Hepatocyte (in vitro differentiated cells): Measurements from ENCODE around the gene HSDL1. TPM values are rescaled to one million over a fixed set of nuclear protein-coding genes. Genes with fewer than 3 reads are reported as not detected.

Experiments used
- DNase-seq: peaks from one replicate; pipeline ENCODE4 v3.0.0-alpha.2; 2016; ENCODE audit warnings: low spot score
- H2AFZ ChIP-seq: fragments of 200-600 bp; sonication (generic); 2 replicates; pipeline ENCODE4 v1.6.0; 2016; ENCODE audit warnings: antibody characterized with exemption, mild to moderate bottlenecking
- H3K27ac ChIP-seq: fragments of 200-600 bp; sonication (generic); 2 replicates; pipeline ENCODE4 v1.5.1; 2016; ENCODE audit warnings: mild to moderate bottlenecking
- H3K27me3 ChIP-seq: fragments of 200-600 bp; sonication (generic); 2 replicates; pipeline ENCODE4 v1.6.1; 2016
- H3K36me3 ChIP-seq: fragments of 200-600 bp; sonication (generic); replicated peaks from 2 replicates; pipeline ENCODE4 v1.5.1; 2016; ENCODE audit warnings: low read depth; ENCODE audit not compliant: insufficient read depth
- H3K4me1 ChIP-seq: fragments of 200-600 bp; sonication (generic); 2 replicates; pipeline ENCODE4 v1.5.1; 2016; ENCODE audit warnings: mild to moderate bottlenecking, moderate library complexity; ENCODE audit not compliant: insufficient read depth
- H3K4me2 ChIP-seq: fragments of 200-600 bp; sonication (generic); 2 replicates; pipeline ENCODE4 v1.6.0; 2016
- H3K4me3 ChIP-seq: fragments of 200-600 bp; sonication (generic); 2 replicates; pipeline ENCODE4 v1.5.1; 2016; ENCODE audit warnings: mild to moderate bottlenecking
- H3K79me2 ChIP-seq: fragments of 200-600 bp; sonication (generic); 2 replicates; pipeline ENCODE4 v1.6.0; 2017; ENCODE audit warnings: mild to moderate bottlenecking
- H3K9me2 ChIP-seq: fragments of 200-600 bp; sonication (generic); replicated peaks from 2 replicates; pipeline ENCODE4 v1.6.0; 2017; ENCODE audit warnings: mild to moderate bottlenecking; ENCODE audit not compliant: insufficient read depth
- H3K9me3 ChIP-seq: fragments of 200-600 bp; sonication (generic); 2 replicates; pipeline ENCODE4 v1.5.1; 2016; ENCODE audit warnings: low read depth, mild to moderate bottlenecking
- H4K20me1 ChIP-seq: fragments of 200-600 bp; sonication (generic); 2 replicates; pipeline ENCODE4 v1.6.0; 2016; ENCODE audit warnings: mild to moderate bottlenecking; ENCODE audit not compliant: insufficient read depth, poor library complexity, severe bottlenecking
- CTCF ChIP-seq: fragments of 200-600 bp; sonication (generic); IDR thresholded peaks from 2 replicates; pipeline ENCODE4 v1.5.1; 2016; ENCODE audit warnings: antibody characterized with exemption, mild to moderate bottlenecking; ENCODE audit not compliant: poor library complexity
- EZH2 ChIP-seq: fragments of 200-600 bp; sonication (generic); IDR thresholded peaks from 2 replicates; pipeline ENCODE4 v1.6.1; 2016; ENCODE audit warnings: antibody characterized with exemption, mild to moderate bottlenecking, borderline replicate concordance
- EZH2phosphoT487 ChIP-seq: fragments of 200-600 bp; sonication (generic); IDR thresholded peaks from one replicate; pipeline ENCODE4 v1.6.1; 2018; ENCODE audit warnings: antibody characterized with exemption, mild to moderate bottlenecking, low read depth, moderate library complexity; ENCODE audit not compliant: unreplicated experiment, severe bottlenecking
- WGBS: methylation state at CpG from one replicate; pipeline ENCODE4 v1.1.6; 2016; ENCODE audit warnings: low lambda C conversion rate; ENCODE audit errors: missing lambda C conversion rate; 5-methylcytosine and 5-hydroxymethylcytosine counted together
- polyA plus RNA-seq: library from polyadenylated mRNA; unstranded; fragments of >200 nt; fragmentation: Nextera tagmentation; extraction: Ambion mirVana; gene quantifications from 2 replicates; pipeline ENCODE4 v1.2.1, GENCODE V29; 2016
- total RNA-seq: library from RNA; depleted of rRNA; stranded (reverse); fragments of >200 nt; gene quantifications from 2 replicates; pipeline ENCODE4 v1.2.3, GENCODE V29; 2014

HSDL1 gene
- total and polyA plus RNA-seq, 2 experiments from 2014 or later = 14.3 to 24.9 TPM

DNA sequence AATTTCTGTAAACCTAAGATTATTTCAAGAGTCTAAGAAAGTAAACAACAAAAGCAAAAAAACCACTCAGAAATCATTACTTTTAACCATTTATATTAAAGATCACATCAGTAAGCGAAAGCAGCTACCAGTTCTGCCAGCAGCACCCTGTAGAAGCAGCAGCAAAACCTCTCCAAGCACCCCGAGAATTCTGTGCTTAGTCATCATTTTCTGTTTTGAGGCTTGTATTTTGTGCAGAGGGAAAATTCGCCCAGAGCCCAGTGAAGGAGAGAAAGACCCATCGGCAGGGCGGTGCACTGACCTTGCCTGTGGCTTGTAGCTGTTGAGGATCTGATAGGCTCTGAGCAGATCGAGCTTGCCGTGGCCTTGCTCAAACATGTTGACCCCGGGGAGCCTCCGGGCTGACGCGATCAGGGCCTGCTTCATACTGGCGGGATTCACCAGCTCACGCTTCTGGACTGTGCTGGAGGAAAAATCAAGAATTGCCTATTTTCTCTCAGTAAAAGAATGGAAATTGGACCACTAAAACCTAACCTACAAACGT, 63.5 kb downstream of the HSDL1 start:
- WGBS = 89% methylated on average over 14 of the region's 14 CpGs
- peaks cover 5% of the 10 kb centered on the region for H3K36me3 ChIP-seq
- no peak for DNase-seq

DNA sequence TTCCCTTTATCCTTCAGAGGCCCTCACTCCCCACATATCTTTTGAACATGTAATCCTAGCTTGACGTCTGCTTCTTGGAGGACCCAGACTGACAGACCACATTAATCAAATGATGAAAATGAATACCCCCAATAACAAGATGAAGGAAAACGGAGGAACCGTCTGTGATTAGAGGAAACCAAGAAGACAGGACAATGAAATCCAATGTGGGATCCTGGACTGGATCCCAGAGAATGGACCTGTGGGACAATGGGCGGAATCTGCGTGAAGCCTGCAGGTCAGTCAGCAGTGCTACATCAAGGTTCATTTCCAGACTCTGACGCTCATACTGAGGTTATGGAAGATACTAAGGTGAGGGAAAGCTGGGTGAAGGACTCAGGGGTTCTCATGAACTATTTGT, 64.2 kb downstream of the HSDL1 start:
- no peaks in the 10 kb centered on the region for H3K27me3 ChIP-seq
- H3K4me1 ChIP-seq = no peaks in the 10 kb centered on the region
- no peak for DNase-seq
- no peak overlapping the region for H3K4me3 ChIP-seq
- no peak overlapping the region for H3K27ac ChIP-seq
- peaks cover 27% of the 10 kb centered on the region for H3K79me2 ChIP-seq
- no peaks in the 10 kb centered on the region for H3K9me3 ChIP-seq
- H3K9me2 ChIP-seq = no peaks in the 10 kb centered on the region
- H2AFZ ChIP-seq = no peak overlapping the region
- H3K36me3 ChIP-seq = peaks cover 5% of the 10 kb centered on the region
- WGBS = 87% methylated on average over 6 of the region's 6 CpGs
- no peaks in the 10 kb centered on the region for H4K20me1 ChIP-seq
- no peak overlapping the region for H3K4me2 ChIP-seq
- TF ChIP-seq EZH2 (no peak), EZH2phosphoT487 (no peak), CTCF (no peak)

More for the DNA sequence above, 63.5 kb downstream of the HSDL1 start:
- Histone ChIP-seq H4K20me1 (no peaks in the 10 kb centered on the region), H2AFZ (no peak overlapping the region), H3K27ac (no peak overlapping the region), H3K4me1 (no peaks in the 10 kb centered on the region), H3K9me2 (no peaks in the 10 kb centered on the region), H3K79me2 (peaks cover 23% of the 10 kb centered on the region), H3K9me3 (no peaks in the 10 kb centered on the region), H3K4me2 (no peak overlapping the region), H3K4me3 (no peak overlapping the region), H3K27me3 (no peaks in the 10 kb centered on the region)
- TF ChIP-seq EZH2 (no peak), EZH2phosphoT487 (no peak), CTCF (no peak)

GRCh38 chr16:84080378-84080777, 64.6 kb downstream of the HSDL1 start:
- no peaks in the 10 kb centered on the region for H4K20me1 ChIP-seq
- WGBS = 93% methylated on average over 8 of the region's 8 CpGs
- DNase-seq = no peak
- peaks cover 5% of the 10 kb centered on the region for H3K36me3 ChIP-seq
- no peak overlapping the region for H3K4me3 ChIP-seq
- no peak overlapping the region for H3K4me2 ChIP-seq
- TF ChIP-seq EZH2phosphoT487 (no peak), CTCF (no peak), EZH2 (no peak)
- H3K27ac ChIP-seq = no peak overlapping the region
- no peaks in the 10 kb centered on the region for H3K4me1 ChIP-seq
- H3K9me3 ChIP-seq = no peaks in the 10 kb centered on the region
- H3K27me3 ChIP-seq = no peaks in the 10 kb centered on the region
- H3K9me2 ChIP-seq = no peaks in the 10 kb centered on the region
- H2AFZ ChIP-seq = no peak overlapping the region
- peaks cover 27% of the 10 kb centered on the region for H3K79me2 ChIP-seq

DNA sequence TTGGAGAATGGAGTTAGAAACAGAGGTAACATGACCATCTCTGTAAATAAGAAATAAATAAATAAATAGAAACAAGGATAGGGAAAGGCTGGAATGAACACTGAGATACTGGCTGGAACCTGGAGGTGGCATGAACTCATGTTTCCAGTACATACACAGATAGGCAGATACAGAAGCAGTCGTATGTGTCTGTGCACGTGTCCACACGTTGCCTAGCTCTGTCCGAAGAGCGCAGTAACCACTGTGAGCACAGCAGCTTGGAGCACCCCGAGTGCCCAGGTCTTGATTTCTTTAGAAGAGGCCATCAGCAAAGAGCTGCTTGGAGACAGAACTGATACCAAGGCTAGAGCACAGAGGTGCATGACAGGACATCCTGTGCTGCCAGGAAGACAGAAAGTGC, 65.3 kb downstream of the HSDL1 start:
- Histone ChIP-seq H3K4me2 (no peak overlapping the region), H3K27ac (no peak overlapping the region), H4K20me1 (no peaks in the 10 kb centered on the region), H3K27me3 (no peaks in the 10 kb centered on the region), H3K4me1 (no peaks in the 10 kb centered on the region), H3K9me2 (no peaks in the 10 kb centered on the region), H3K4me3 (no peak overlapping the region), H3K36me3 (peaks cover 5% of the 10 kb centered on the region), H3K9me3 (no peaks in the 10 kb centered on the region), H2AFZ (no peak overlapping the region), H3K79me2 (peaks cover 27% of the 10 kb centered on the region)
- WGBS = over 99% methylated on average over 6 of the region's 6 CpGs
- TF ChIP-seq EZH2phosphoT487 (no peak), CTCF (no peak), EZH2 (no peak)
- DNase-seq = no peak
